ENCODE measurements around the gene RAPGEF3. TPM values are rescaled to one million over a fixed set of nuclear protein-coding genes. Genes with fewer than 3 reads are reported as not detected.
A peak's percentile ranks its signal among the peaks of the same experiment; 100 is the strongest.

RAPGEF3 gene
- total RNA-seq, 2 experiments from 2014 or later: 0.94 to 1.1 TPM

GRCh38 chr12:47737936-47738594 is 20.6 kb downstream of the RAPGEF3 start:
- POLR2A ChIA-PET: no interaction called here

GRCh38 chr12:47736877-47737676 is 21.6 kb downstream of the RAPGEF3 start:
- ATAC-seq (ENCODE audit: low read depth) (no peak), DNase-seq (no peak)
- H3K27ac Mint-ChIP-seq: peak overlapping the region; percentile 21
- peaks cover 15% of the 10 kb centered on the region for H3K4me1 Mint-ChIP-seq
- H3K36me3 Mint-ChIP-seq: no peaks in the 10 kb centered on the region
- H3K27me3 Mint-ChIP-seq: no peaks in the 10 kb centered on the region
- H3K9me3 Mint-ChIP-seq: no peaks in the 10 kb centered on the region
- POLR2A ChIA-PET: interaction anchor here (1.0 kb wide), 1 partner anchor 12 kb away, joined by 3 read pairs; the partner anchor contains the start of gene ENDOU
- H3K4me3 Mint-ChIP-seq: no peak overlapping the region

More at GRCh38 chr12:47737936-47738594, 20.6 kb downstream of the RAPGEF3 start:
- Mint-ChIP-seq H3K4me3 (no peak overlapping the region), H3K36me3 (no peaks in the 10 kb centered on the region), H3K4me1 (peaks cover 19% of the 10 kb centered on the region), H3K27ac (no peak overlapping the region), H3K27me3 (no peaks in the 10 kb centered on the region), H3K9me3 (no peaks in the 10 kb centered on the region)
- no peak for ATAC-seq (ENCODE audit: low read depth)
- no peak for DNase-seq

GRCh38 chr12:47736216-47736615 is 22.5 kb downstream of the RAPGEF3 start:
- Mint-ChIP-seq H3K4me3 (no peak overlapping the region), H3K36me3 (no peaks in the 10 kb centered on the region), H3K27ac (no peak overlapping the region), H3K9me3 (no peaks in the 10 kb centered on the region), H3K27me3 (no peaks in the 10 kb centered on the region), H3K4me1 (peaks cover 10% of the 10 kb centered on the region)
- POLR2A ChIA-PET: interaction anchor here (1.0 kb wide), 1 partner anchor 11 kb away, joined by 3 read pairs; the partner anchor contains the start of gene ENDOU
- DNase-seq: no peak
- ATAC-seq (ENCODE audit: low read depth): no peak

- ATAC-seq (ENCODE audit: low read depth) (no peak), DNase-seq (no peak)
- H3K9me3 Mint-ChIP-seq: no peaks in the 10 kb centered on the region
- no peak overlapping the region for H3K4me3 Mint-ChIP-seq
- H3K27me3 Mint-ChIP-seq: no peaks in the 10 kb centered on the region
- H3K4me1 Mint-ChIP-seq: peaks cover 9% of the 10 kb centered on the region
- POLR2A ChIA-PET: interaction anchor here (1.0 kb wide), 1 partner anchor 10 kb away, joined by 3 read pairs; the partner anchor contains the start of gene ENDOU
- H3K36me3 Mint-ChIP-seq: no peaks in the 10 kb centered on the region
- H3K27ac Mint-ChIP-seq: no peak overlapping the region
Observed at GRCh38 chr12:47735649-47736048, 23.0 kb downstream of the RAPGEF3 start.

- ATAC-seq (ENCODE audit: low read depth) (no peak), DNase-seq (no peak)
- H3K9me3 Mint-ChIP-seq: no peaks in the 10 kb centered on the region
- H3K4me3 Mint-ChIP-seq: no peak overlapping the region
- H3K36me3 Mint-ChIP-seq: no peaks in the 10 kb centered on the region
- H3K27me3 Mint-ChIP-seq: no peaks in the 10 kb centered on the region
- no peak overlapping the region for H3K27ac Mint-ChIP-seq
- POLR2A ChIA-PET: no interaction called here
- H3K4me1 Mint-ChIP-seq: peaks cover 9% of the 10 kb centered on the region
Observed at GRCh38 chr12:47734725-47735480, 23.8 kb downstream of the RAPGEF3 start.

- no peaks in the 10 kb centered on the region for H3K9me3 Mint-ChIP-seq
Observed at GRCh38 chr12:47733142-47733541, 25.5 kb downstream of the RAPGEF3 start.

GRCh38 chr12:47732504-47732903 is 26.2 kb downstream of the RAPGEF3 start:
- no peaks in the 10 kb centered on the region for H3K27me3 Mint-ChIP-seq
- H3K9me3 Mint-ChIP-seq: no peaks in the 10 kb centered on the region
- no peak overlapping the region for H3K27ac Mint-ChIP-seq
- DNase-seq (no peak), ATAC-seq (ENCODE audit: low read depth) (no peak)
- peaks cover 2% of the 10 kb centered on the region for H3K36me3 Mint-ChIP-seq
- no peak overlapping the region for H3K4me3 Mint-ChIP-seq
- H3K4me1 Mint-ChIP-seq: peaks cover 7% of the 10 kb centered on the region
- POLR2A ChIA-PET: interaction anchor here (0.9 to 1.7 kb wide), 2 partner anchors 9 to 10 kb away, joined by 3 to 5 read pairs; no protein-coding TSS in a partner anchor

More at GRCh38 chr12:47733142-47733541, 25.5 kb downstream of the RAPGEF3 start:
- peak overlapping the region; percentile 43 for H3K27ac Mint-ChIP-seq
- H3K36me3 Mint-ChIP-seq: peaks cover 2% of the 10 kb centered on the region
- POLR2A ChIA-PET: interaction anchor here (0.9 to 1.7 kb wide), 2 partner anchors 8 to 11 kb away, joined by 3 to 5 read pairs; no protein-coding TSS in a partner anchor
- ATAC-seq (ENCODE audit: low read depth) (no peak), DNase-seq (no peak)
- no peak overlapping the region for H3K4me3 Mint-ChIP-seq
- H3K27me3 Mint-ChIP-seq: no peaks in the 10 kb centered on the region
- H3K4me1 Mint-ChIP-seq: peaks cover 7% of the 10 kb centered on the region

- no peaks in the 10 kb centered on the region for H3K9me3 Mint-ChIP-seq
Observed at GRCh38 chr12:47731723-47732122, 27.0 kb downstream of the RAPGEF3 start.

GRCh38 chr12:47730341-47730744 is 28.3 kb downstream of the RAPGEF3 start:
- DNase-seq (no peak), ATAC-seq (ENCODE audit: low read depth) (no peak)
- Mint-ChIP-seq H3K9me3 (no peaks in the 10 kb centered on the region), H3K4me1 (peaks cover 13% of the 10 kb centered on the region), H3K27me3 (no peaks in the 10 kb centered on the region), H3K27ac (no peak overlapping the region), H3K36me3 (peaks cover 2% of the 10 kb centered on the region), H3K4me3 (no peak overlapping the region)
- POLR2A ChIA-PET: interaction anchor here (0.6 kb wide), 1 partner anchor 35 kb away, joined by 3 read pairs; no protein-coding TSS in a partner anchor

More at GRCh38 chr12:47731723-47732122, 27.0 kb downstream of the RAPGEF3 start:
- Mint-ChIP-seq H3K4me3 (no peak overlapping the region), H3K27ac (no peak overlapping the region), H3K27me3 (no peaks in the 10 kb centered on the region), H3K4me1 (peaks cover 6% of the 10 kb centered on the region), H3K36me3 (peaks cover 2% of the 10 kb centered on the region)
- DNase-seq (no peak), ATAC-seq (ENCODE audit: low read depth) (no peak)
- POLR2A ChIA-PET: no interaction called here

GRCh38 chr12:47729233-47729632 is 29.4 kb downstream of the RAPGEF3 start:
- H3K27me3 Mint-ChIP-seq: no peaks in the 10 kb centered on the region
- POLR2A ChIA-PET: no interaction called here
- peaks cover 20% of the 10 kb centered on the region for H3K4me1 Mint-ChIP-seq
- ATAC-seq (ENCODE audit: low read depth) (no peak), DNase-seq (no peak)
- H3K9me3 Mint-ChIP-seq: no peaks in the 10 kb centered on the region
- no peak overlapping the region for H3K4me3 Mint-ChIP-seq
- peaks cover 9% of the 10 kb centered on the region for H3K36me3 Mint-ChIP-seq
- H3K27ac Mint-ChIP-seq: peak overlapping the region; percentile 44

GRCh38 chr12:47725893-47726292 is 32.8 kb downstream of the RAPGEF3 start:
- no peak overlapping the region for H3K4me3 Mint-ChIP-seq

GRCh38 chr12:47725091-47725772 is 33.4 kb downstream of the RAPGEF3 start, which contains the start of gene ENDOU:
Gene ENDOU (minus strand): TSS chr12:47725490. CDS start chr12:47725413, 77 bp downstream.
- Mint-ChIP-seq H3K36me3 (peaks cover 20% of the 10 kb centered on the region), H3K27ac (peak within 1 kb of the TSS; percentile 9), H3K4me3 (no peak within 1 kb of the TSS), H3K9me3 (no peaks in the 10 kb centered on the region), H3K27me3 (no peaks in the 10 kb centered on the region), H3K4me1 (peaks cover 57% of the 10 kb centered on the region)
- POLR2A ChIA-PET: interaction anchor here (0.9 to 1.1 kb wide), 3 partner anchors 11 to 47 kb away, joined by 3 read pairs; no protein-coding TSS in a partner anchor
- DNase-seq (no peak), ATAC-seq (ENCODE audit: low read depth) (no peak)

More at GRCh38 chr12:47725893-47726292, 32.8 kb downstream of the RAPGEF3 start:
- ATAC-seq (ENCODE audit: low read depth) (no peak), DNase-seq (no peak)
- POLR2A ChIA-PET: interaction anchor here (0.9 to 1.1 kb wide), 2 partner anchors 10 to 47 kb away, joined by 3 read pairs; no protein-coding TSS in a partner anchor
- Mint-ChIP-seq H3K27me3 (no peaks in the 10 kb centered on the region), H3K27ac (no peak overlapping the region), H3K4me1 (peaks cover 52% of the 10 kb centered on the region), H3K9me3 (no peaks in the 10 kb centered on the region), H3K36me3 (peaks cover 20% of the 10 kb centered on the region)

Measured in activated naive CD8-positive, alpha-beta T cell treated with anti-CD3 and anti-CD28 coated beads, Interleukin-2, amount 10 ng/mL, durations not matched to agents 7 days and 5 days (primary cell).